Ishikawa (cell line): ENCODE data around the gene PTPA.
A peak's percentile ranks its signal among the peaks of the same experiment; 100 is the strongest.

Experiments used
- CEBPB ChIP-seq: IDR thresholded peaks from 2 replicates; pipeline ENCODE4 v1.6.1; 2012
- CREB1 ChIP-seq: IDR thresholded peaks from 2 replicates; pipeline ENCODE4 v1.6.1; 2012; ENCODE audit warnings: low read depth
- EGR1 ChIP-seq: IDR thresholded peaks from 2 replicates; pipeline ENCODE4 v1.6.1; 2012
- EP300 ChIP-seq: IDR thresholded peaks from 2 replicates; pipeline ENCODE4 v1.6.1; 2012; ENCODE audit warnings: borderline replicate concordance
- MAX ChIP-seq: IDR thresholded peaks from 2 replicates; pipeline ENCODE4 v1.6.1; 2012
- RAD21 ChIP-seq: IDR thresholded peaks from 2 replicates; pipeline ENCODE4 v1.6.1; 2012; ENCODE audit warnings: low read depth
- REST ChIP-seq: IDR thresholded peaks from 2 replicates; pipeline ENCODE4 v1.6.1; 2012; ENCODE audit warnings: low read depth, mild to moderate bottlenecking
- TAF1 ChIP-seq: IDR thresholded peaks from 2 replicates; pipeline ENCODE4 v1.6.1; 2012; ENCODE audit warnings: low read depth, mild to moderate bottlenecking
- TEAD4 ChIP-seq: IDR thresholded peaks from 2 replicates; pipeline ENCODE4 v1.6.1; 2012
- USF1 ChIP-seq: IDR thresholded peaks from 2 replicates; pipeline ENCODE4 v1.6.1; 2012
- YY1 ChIP-seq: IDR thresholded peaks from 2 replicates; pipeline ENCODE4 v1.6.1; 2012; ENCODE audit warnings: low read depth
- ZBTB7A ChIP-seq: IDR thresholded peaks from 2 replicates; pipeline ENCODE4 v1.6.1; 2012; ENCODE audit warnings: low read depth

GRCh38 chr9:129166623-129167557, 55.7 kb downstream of the PTPA start:
- TF ChIP-seq REST (no peak), USF1 (no peak), EP300 (peak; percentile 61; the same call in 1 of the 2 replicates), TAF1 (peak; percentile 18; the same call in 1 of the 2 replicates), TEAD4 (no peak), YY1 (no peak), MAX (0 out of 2 replicates have a peak, but pooled peaks have one; percentile 29), ZBTB7A (peak; percentile 87), RAD21 (no peak), EGR1 (no peak), CEBPB (no peak), CREB1 (no peak)
